Stimulated activated CD8-positive, alpha-beta memory T cell treated with anti-CD3 and anti-CD28 coated beads, Interleukin-4, amount 100 ng/mL, for 4 hours (primary cell): ENCODE measurements around the gene RBM23.
A peak's percentile ranks its signal among the peaks of the same experiment; 100 is the strongest.
"Not testable (repeated sequence)": the region's sequence is repeated elsewhere in the genome, so short reads cannot be mapped to it uniquely, and the experiment has no call there.

Experiments used
- DNase-seq, 2 donors: peaks; one replicate each; pipeline ENCODE4 v3.0.0-alpha.2; 2020; ENCODE audit warnings: low read depth in 2 of 2, low spot score in 1 of 2

Gene RBM23

GRCh38 chr14:22865424-22866405, 53.2 kb downstream of the RBM23 start:
- no peak for DNase-seq

GRCh38 chr14:22864979-22865378, 54.0 kb downstream of the RBM23 start:
- DNase-seq: no peak

- no peak for DNase-seq
These were observed 57.3 kb downstream of the RBM23 start for GRCh38 chr14:22861651-22862050.

GRCh38 chr14:22860377-22860776, 58.6 kb downstream of the RBM23 start:
- not testable (repeated sequence) for DNase-seq

- DNase-seq: no peak
These were observed 62.5 kb downstream of the RBM23 start for GRCh38 chr14:22856428-22856827.

GRCh38 chr14:22854963-22855724, 63.8 kb downstream of the RBM23 start:
- DNase-seq: no peak

- not testable (repeated sequence) for DNase-seq
These were observed 64.7 kb downstream of the RBM23 start for GRCh38 chr14:22854296-22854695.

- DNase-seq: peak; percentile 79 to 98
These were observed 65.8 kb downstream of the RBM23 start for GRCh38 chr14:22852940-22853767.

- DNase-seq: no peak
These were observed 66.4 kb downstream of the RBM23 start for GRCh38 chr14:22852599-22852939.

- DNase-seq: not testable (repeated sequence)
These were observed 66.8 kb downstream of the RBM23 start for GRCh38 chr14:22852178-22852577.

- DNase-seq: no peak
These were observed 67.8 kb downstream of the RBM23 start for GRCh38 chr14:22850944-22851764.

- no peak for DNase-seq
These were observed 69.6 kb downstream of the RBM23 start for GRCh38 chr14:22849212-22849819.

- no peak for DNase-seq
These were observed 70.4 kb downstream of the RBM23 start for GRCh38 chr14:22848351-22849164.

GRCh38 chr14:22847661-22848341, 71.1 kb downstream of the RBM23 start:
- no peak for DNase-seq

GRCh38 chr14:22846811-22847307, 72.1 kb downstream of the RBM23 start:
- DNase-seq: no peak

- DNase-seq: no peak
These were observed 72.9 kb downstream of the RBM23 start for GRCh38 chr14:22845821-22846625.

- no peak for DNase-seq
These were observed 73.9 kb downstream of the RBM23 start for GRCh38 chr14:22845103-22845394.
